ENCODE results near the gene AP3M1. TPM values are rescaled to one million over a fixed set of nuclear protein-coding genes. Genes with fewer than 3 reads are reported as not detected.
A peak's percentile ranks its signal among the peaks of the same experiment; 100 is the strongest.
"Not testable (repeated sequence)": the region's sequence is repeated elsewhere in the genome, so short reads cannot be mapped to it uniquely, and the experiment has no call there.

AP3M1 gene
- total and polyA plus RNA-seq, 5 donors, result 12.6 to 29.5 (median 27.1) TPM

DNA sequence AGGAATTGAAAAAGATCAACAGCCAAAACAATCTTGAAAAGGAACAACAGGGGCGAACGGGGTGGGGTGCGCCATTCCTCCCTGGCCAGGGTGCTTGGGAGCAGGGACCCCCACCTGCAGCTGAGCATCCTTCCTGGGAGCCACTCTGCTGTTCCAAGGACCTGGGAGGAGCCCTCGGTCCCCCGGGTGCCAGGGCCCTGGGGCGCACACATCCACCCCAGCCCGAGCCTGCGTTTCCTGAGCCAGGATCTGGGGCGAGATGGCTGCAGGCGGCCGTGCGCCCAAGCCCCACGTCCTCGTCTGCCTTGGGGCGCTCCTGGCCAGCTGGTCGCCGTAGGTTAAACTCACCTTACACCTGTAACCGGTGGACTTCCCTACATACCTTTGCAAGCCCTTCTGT is 10.6 kb downstream of the AP3M1 start:
- 94% methylated on average over 18 of the region's 18 CpGs for WGBS
- Histone ChIP-seq H3K4me1 (ENCODE audit: control insufficient read depth, insufficient read depth, low read length) (peaks cover 4% of the 10 kb centered on the region), H3K4me3 (ENCODE audit: low read length) (no peak overlapping the region), H3K27me3 (ENCODE audit: control insufficient read depth, insufficient read depth) (no peaks in the 10 kb centered on the region), H3K9me3 (ENCODE audit: control insufficient read depth, low read length) (no peaks in the 10 kb centered on the region), H3K27ac (ENCODE audit: low read length) (no peak overlapping the region)
- peak in 1 of 2 donors; percentile 35 for ATAC-seq
- intact Hi-C loops (cut with DNase I), result no loop called here
- DNase-seq, result peak in 2 of 3 donors; percentile 43 to 55

DNA sequence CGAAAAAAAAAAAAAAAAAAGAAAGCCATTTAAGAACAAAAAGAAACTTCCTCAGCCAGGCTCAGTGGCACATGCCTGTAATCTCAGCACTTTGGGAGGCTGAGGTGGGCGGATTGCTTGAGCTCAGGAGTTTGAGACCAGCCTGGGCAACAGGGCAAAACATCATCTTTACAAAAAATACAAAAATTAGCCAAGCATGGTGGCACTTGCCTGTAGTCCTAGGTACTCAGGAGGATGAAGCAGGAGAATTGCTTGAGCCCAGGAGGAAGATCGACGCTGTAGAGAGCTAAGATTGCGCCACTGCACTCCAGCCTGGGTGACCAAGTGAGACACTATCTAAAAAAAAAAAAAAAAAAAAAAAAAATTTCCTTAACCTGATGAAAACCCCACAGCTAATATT is 12.0 kb downstream of the AP3M1 start:
- H3K27ac ChIP-seq (ENCODE audit: low read length); intact Hi-C loops (cut with DNase I); DNase-seq; H3K4me1 ChIP-seq (ENCODE audit: control insufficient read depth, insufficient read depth, low read length); H3K27me3 ChIP-seq (ENCODE audit: control insufficient read depth, insufficient read depth); ATAC-seq; H3K9me3 ChIP-seq (ENCODE audit: control insufficient read depth, low read length); H3K4me3 ChIP-seq (ENCODE audit: low read length): not testable (repeated sequence)
- WGBS, result 94% methylated on average over 5 of the region's 5 CpGs

DNA sequence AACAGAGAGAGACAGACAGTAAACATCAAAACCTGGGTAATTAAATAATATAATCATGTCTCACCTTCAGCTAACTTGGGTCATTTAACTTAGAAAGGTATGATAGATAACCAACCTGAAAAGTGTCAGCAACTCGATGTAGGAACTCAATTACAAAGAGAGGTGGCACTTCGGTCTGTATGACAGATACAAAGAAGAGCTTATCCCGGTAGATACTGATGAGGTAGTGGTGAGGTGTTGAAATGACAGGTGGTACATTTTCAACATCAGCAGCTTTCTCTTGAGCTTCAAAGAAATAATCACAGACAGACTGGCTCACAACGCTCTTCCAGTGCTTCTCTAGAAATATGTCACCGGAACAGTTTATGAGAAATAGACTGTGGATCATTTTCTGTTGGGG is 12.6 kb downstream of the AP3M1 start:
- H3K27ac ChIP-seq (ENCODE audit: low read length), result no peak overlapping the region
- no peak overlapping the region for H3K4me3 ChIP-seq (ENCODE audit: low read length)
- H3K4me1 ChIP-seq (ENCODE audit: control insufficient read depth, insufficient read depth, low read length), result peaks cover 2% of the 10 kb centered on the region
- ATAC-seq (no peak), DNase-seq (no peak)
- intact Hi-C loops (cut with DNase I), result no loop called here
- H3K27me3 ChIP-seq (ENCODE audit: control insufficient read depth, insufficient read depth), result no peaks in the 10 kb centered on the region
- H3K9me3 ChIP-seq (ENCODE audit: control insufficient read depth, low read length), result no peaks in the 10 kb centered on the region
- 65% methylated on average over 5 of the region's 5 CpGs for WGBS

- intact Hi-C loops (cut with DNase I), result no loop called here
- no peak for ATAC-seq
These were observed 15.2 kb downstream of the AP3M1 start for GRCh38 chr10:74135452-74135851.

GRCh38 chr10:74133923-74134820 is 16.5 kb downstream of the AP3M1 start:
- 86% methylated on average over 11 of the region's 11 CpGs for WGBS
- ATAC-seq, result no peak
- intact Hi-C loops (cut with DNase I), result no loop called here
- Histone ChIP-seq H3K27ac (ENCODE audit: low read length) (no peak overlapping the region), H3K4me1 (ENCODE audit: control insufficient read depth, insufficient read depth, low read length) (no peaks in the 10 kb centered on the region), H3K9me3 (ENCODE audit: control insufficient read depth, low read length) (no peaks in the 10 kb centered on the region), H3K4me3 (ENCODE audit: low read length) (no peak overlapping the region), H3K27me3 (ENCODE audit: control insufficient read depth, insufficient read depth) (no peaks in the 10 kb centered on the region)
- no peak for DNase-seq

More at GRCh38 chr10:74135452-74135851, 15.2 kb downstream of the AP3M1 start:
- H3K9me3 ChIP-seq (ENCODE audit: control insufficient read depth, low read length), result no peaks in the 10 kb centered on the region
- DNase-seq, result no peak
- H3K27me3 ChIP-seq (ENCODE audit: control insufficient read depth, insufficient read depth), result no peaks in the 10 kb centered on the region
- 91% methylated on average over 3 of the region's 3 CpGs for WGBS
- H3K27ac ChIP-seq (ENCODE audit: low read length), result no peak overlapping the region
- H3K4me3 ChIP-seq (ENCODE audit: low read length), result no peak overlapping the region
- H3K4me1 ChIP-seq (ENCODE audit: control insufficient read depth, insufficient read depth, low read length), result no peaks in the 10 kb centered on the region

GRCh38 chr10:74123081-74123480 is 27.5 kb downstream of the AP3M1 start:
- no peaks in the 10 kb centered on the region for H3K9me3 ChIP-seq (ENCODE audit: control insufficient read depth, low read length)
- intact Hi-C loops (cut with DNase I), result no loop called here
- no peaks in the 10 kb centered on the region for H3K4me1 ChIP-seq (ENCODE audit: control insufficient read depth, insufficient read depth, low read length)
- no peak overlapping the region for H3K4me3 ChIP-seq (ENCODE audit: low read length)
- H3K27ac ChIP-seq (ENCODE audit: low read length), result no peak overlapping the region
- ATAC-seq (no peak), DNase-seq (no peak)
- WGBS, result 17% methylated on average over 1 of the region's 1 CpG
- no peaks in the 10 kb centered on the region for H3K27me3 ChIP-seq (ENCODE audit: control insufficient read depth, insufficient read depth)

DNA sequence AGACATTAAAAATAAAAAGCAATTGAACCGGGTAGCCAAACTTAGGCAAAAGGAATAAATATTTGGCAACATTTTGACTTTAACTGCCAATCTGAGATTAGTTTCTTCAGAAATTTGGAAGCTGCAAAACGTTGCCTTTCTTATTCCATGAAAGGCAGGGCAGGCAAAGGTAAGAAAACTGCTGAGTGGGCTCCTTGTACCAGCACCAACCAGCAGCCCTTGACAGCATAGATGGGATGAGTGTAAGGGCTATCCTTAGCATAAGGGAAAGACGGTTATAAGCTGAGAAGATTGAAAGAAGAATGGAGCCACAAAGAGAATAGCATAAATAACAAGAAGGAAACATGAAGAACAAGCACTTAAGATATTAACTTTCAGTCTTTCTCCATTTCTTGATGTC is 28.6 kb downstream of the AP3M1 start:
- WGBS, result 54% methylated on average over 3 of the region's 3 CpGs
- intact Hi-C loops (cut with DNase I), result no loop called here
- DNase-seq (no peak), ATAC-seq (no peak)
- H3K9me3 ChIP-seq (ENCODE audit: control insufficient read depth, low read length), result no peaks in the 10 kb centered on the region
- H3K27ac ChIP-seq (ENCODE audit: low read length), result no peak overlapping the region
- no peak overlapping the region for H3K4me3 ChIP-seq (ENCODE audit: low read length)
- H3K27me3 ChIP-seq (ENCODE audit: control insufficient read depth, insufficient read depth), result no peaks in the 10 kb centered on the region
- no peaks in the 10 kb centered on the region for H3K4me1 ChIP-seq (ENCODE audit: control insufficient read depth, insufficient read depth, low read length)

DNA sequence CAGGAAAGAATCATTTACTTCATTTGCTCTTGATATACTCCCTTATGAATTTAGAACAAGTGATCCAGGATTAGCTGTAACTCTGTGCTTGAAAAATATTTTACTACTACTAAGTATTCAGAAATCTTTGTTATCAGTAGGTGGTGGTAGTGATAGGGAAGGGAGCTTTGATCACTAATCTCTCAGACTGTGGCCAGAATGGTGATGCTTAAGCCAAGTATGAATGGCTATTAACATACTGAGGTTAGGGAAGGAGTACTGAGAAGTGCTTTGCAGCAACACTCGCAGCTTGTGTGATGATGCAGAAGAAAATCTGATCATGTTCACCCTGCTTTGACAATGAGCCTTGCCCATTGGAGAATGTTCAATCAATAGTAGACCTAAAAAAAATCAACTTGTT is 29.3 kb downstream of the AP3M1 start:
- 78% methylated on average over 1 of the region's 1 CpG for WGBS
- H3K27ac ChIP-seq (ENCODE audit: low read length), result no peak overlapping the region

DNA sequence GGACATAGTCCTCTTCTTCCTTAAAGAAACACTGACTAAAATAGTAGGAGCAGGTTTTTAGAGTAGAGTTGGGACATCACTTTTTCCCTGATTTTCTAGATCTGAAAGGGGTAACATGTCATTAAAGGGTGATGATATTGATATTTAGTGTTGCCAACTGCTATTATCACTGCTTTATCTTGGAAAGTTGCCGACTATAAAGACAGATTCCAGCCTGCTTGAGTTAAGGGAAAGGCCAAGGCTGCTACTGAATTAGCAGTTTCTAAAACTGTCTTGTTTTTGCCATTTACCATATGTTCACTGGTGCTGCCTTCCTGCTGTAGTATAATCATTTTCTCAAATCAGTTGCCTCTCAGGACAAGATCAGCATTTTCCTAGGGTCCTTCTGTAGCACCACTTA is 29.7 kb downstream of the AP3M1 start:
- intact Hi-C loops (cut with DNase I), result no loop called here
- H3K27ac ChIP-seq (ENCODE audit: low read length), result no peak overlapping the region
- no peak overlapping the region for H3K4me3 ChIP-seq (ENCODE audit: low read length)
- H3K27me3 ChIP-seq (ENCODE audit: control insufficient read depth, insufficient read depth), result no peaks in the 10 kb centered on the region
- DNase-seq, result no peak
- H3K4me1 ChIP-seq (ENCODE audit: control insufficient read depth, insufficient read depth, low read length), result no peaks in the 10 kb centered on the region
- 30% methylated on average over 1 of the region's 1 CpG for WGBS
- ATAC-seq, result no peak
- no peaks in the 10 kb centered on the region for H3K9me3 ChIP-seq (ENCODE audit: control insufficient read depth, low read length)

More for the DNA sequence above, 29.3 kb downstream of the AP3M1 start:
- intact Hi-C loops (cut with DNase I), result no loop called here
- Histone ChIP-seq H3K9me3 (ENCODE audit: control insufficient read depth, low read length) (no peaks in the 10 kb centered on the region), H3K4me3 (ENCODE audit: low read length) (no peak overlapping the region), H3K4me1 (ENCODE audit: control insufficient read depth, insufficient read depth, low read length) (no peaks in the 10 kb centered on the region), H3K27me3 (ENCODE audit: control insufficient read depth, insufficient read depth) (no peaks in the 10 kb centered on the region)
- ATAC-seq (no peak), DNase-seq (no peak)

GRCh38 chr10:74118804-74119203 is 31.8 kb downstream of the AP3M1 start:
- intact Hi-C loops (cut with DNase I), result no loop called here
- no peaks in the 10 kb centered on the region for H3K4me1 ChIP-seq (ENCODE audit: control insufficient read depth, insufficient read depth, low read length)
- 68% methylated on average over 3 of the region's 3 CpGs for WGBS
- no peak overlapping the region for H3K27ac ChIP-seq (ENCODE audit: low read length)
- DNase-seq (peak in 1 of 3 donors; percentile 27), ATAC-seq (peak in 1 of 2 donors; percentile 79)
- H3K27me3 ChIP-seq (ENCODE audit: control insufficient read depth, insufficient read depth), result no peaks in the 10 kb centered on the region
- H3K4me3 ChIP-seq (ENCODE audit: low read length), result no peak overlapping the region
- no peaks in the 10 kb centered on the region for H3K9me3 ChIP-seq (ENCODE audit: control insufficient read depth, low read length)

- DNase-seq, result no peak
- 91% methylated on average over 4 of the region's 4 CpGs for WGBS
- no peak for ATAC-seq
- Histone ChIP-seq H3K4me1 (ENCODE audit: control insufficient read depth, insufficient read depth, low read length) (no peaks in the 10 kb centered on the region), H3K27me3 (ENCODE audit: control insufficient read depth, insufficient read depth) (no peaks in the 10 kb centered on the region), H3K27ac (ENCODE audit: low read length) (no peak overlapping the region), H3K9me3 (ENCODE audit: control insufficient read depth, low read length) (no peaks in the 10 kb centered on the region), H3K4me3 (ENCODE audit: low read length) (no peak overlapping the region)
- intact Hi-C loops (cut with DNase I), result no loop called here
These were observed 32.9 kb downstream of the AP3M1 start for GRCh38 chr10:74117738-74118137.
